Measurements from ENCODE around the gene CNNM3. TPM values are rescaled to one million over a fixed set of nuclear protein-coding genes. Genes with fewer than 3 reads are reported as not detected.
"Not testable (repeated sequence)": the region's sequence is repeated elsewhere in the genome, so short reads cannot be mapped to it uniquely, and the experiment has no call there.

CNNM3 gene
- total and polyA plus RNA-seq, 4 donors = 7.2 to 31.4 (median 14.6) TPM

DNA sequence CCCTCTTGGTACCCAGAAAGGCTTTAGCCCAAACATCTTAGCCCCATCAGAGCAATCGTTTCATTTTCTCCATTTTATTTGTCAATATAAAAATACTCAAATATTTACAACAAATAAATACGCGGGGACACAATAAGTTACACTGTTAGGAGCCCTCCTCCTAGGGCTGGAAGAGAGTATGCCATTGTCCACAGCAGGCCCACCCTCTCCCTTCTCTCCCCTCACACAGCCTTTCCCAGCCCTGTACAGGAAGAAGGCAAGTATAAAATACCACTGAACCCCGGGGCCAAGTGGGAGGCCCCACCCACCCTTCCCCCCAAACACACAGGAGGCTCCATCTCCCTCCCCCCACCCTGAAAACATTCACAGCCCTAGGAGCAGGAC lies 43.6 kb downstream of the CNNM3 start:
- peaks cover 0 to 29% (median 4%) of the 10 kb centered on the region in 5 donors for H3K4me1 ChIP-seq (ENCODE audit: control insufficient read depth in 5 of 5, insufficient read depth in 5 of 5, low read length in 5 of 5)
- DNase-seq (no peak), ATAC-seq (ENCODE audit: insufficient read depth, low FRiP score) (no peak)
- H3K4me3 ChIP-seq = no peak overlapping the region
- no peak overlapping the region for H3K9ac ChIP-seq (ENCODE audit: insufficient read depth in 1 of 2, low read length in 2 of 2)
- peaks cover 0 to 37% (median 25%) of the 10 kb centered on the region in 4 donors for H3K36me3 ChIP-seq (ENCODE audit: control insufficient read depth in 4 of 4, insufficient read depth in 4 of 4, low read length in 4 of 4)
- no peaks in the 10 kb centered on the region for H3K27me3 ChIP-seq (ENCODE audit: control insufficient read depth in 3 of 3, insufficient read depth in 3 of 3, low read length in 2 of 3)
- TF ChIP-seq, protein P1, sequence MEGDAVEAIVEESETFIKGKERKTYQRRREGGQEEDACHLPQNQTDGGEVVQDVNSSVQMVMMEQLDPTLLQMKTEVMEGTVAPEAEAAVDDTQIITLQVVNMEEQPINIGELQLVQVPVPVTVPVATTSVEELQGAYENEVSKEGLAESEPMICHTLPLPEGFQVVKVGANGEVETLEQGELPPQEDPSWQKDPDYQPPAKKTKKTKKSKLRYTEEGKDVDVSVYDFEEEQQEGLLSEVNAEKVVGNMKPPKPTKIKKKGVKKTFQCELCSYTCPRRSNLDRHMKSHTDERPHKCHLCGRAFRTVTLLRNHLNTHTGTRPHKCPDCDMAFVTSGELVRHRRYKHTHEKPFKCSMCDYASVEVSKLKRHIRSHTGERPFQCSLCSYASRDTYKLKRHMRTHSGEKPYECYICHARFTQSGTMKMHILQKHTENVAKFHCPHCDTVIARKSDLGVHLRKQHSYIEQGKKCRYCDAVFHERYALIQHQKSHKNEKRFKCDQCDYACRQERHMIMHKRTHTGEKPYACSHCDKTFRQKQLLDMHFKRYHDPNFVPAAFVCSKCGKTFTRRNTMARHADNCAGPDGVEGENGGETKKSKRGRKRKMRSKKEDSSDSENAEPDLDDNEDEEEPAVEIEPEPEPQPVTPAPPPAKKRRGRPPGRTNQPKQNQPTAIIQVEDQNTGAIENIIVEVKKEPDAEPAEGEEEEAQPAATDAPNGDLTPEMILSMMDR (IDR thresholded peaks at IDR 0.05; ENCODE audit: control extremely low read depth, extremely low read depth) = no peak
- 43 to 61% methylated on average over 4 of the region's 4 CpGs for WGBS, 2 donors
- H3K9me3 ChIP-seq (ENCODE audit: control insufficient read depth in 4 of 4, insufficient read depth in 3 of 4, low read length in 3 of 4) = no peaks in the 10 kb centered on the region
- peak overlapping the region in 1 of 2 donors; percentile 30 for H3K27ac ChIP-seq (ENCODE audit: low read depth in 1 of 2, low read length in 1 of 2)

DNA sequence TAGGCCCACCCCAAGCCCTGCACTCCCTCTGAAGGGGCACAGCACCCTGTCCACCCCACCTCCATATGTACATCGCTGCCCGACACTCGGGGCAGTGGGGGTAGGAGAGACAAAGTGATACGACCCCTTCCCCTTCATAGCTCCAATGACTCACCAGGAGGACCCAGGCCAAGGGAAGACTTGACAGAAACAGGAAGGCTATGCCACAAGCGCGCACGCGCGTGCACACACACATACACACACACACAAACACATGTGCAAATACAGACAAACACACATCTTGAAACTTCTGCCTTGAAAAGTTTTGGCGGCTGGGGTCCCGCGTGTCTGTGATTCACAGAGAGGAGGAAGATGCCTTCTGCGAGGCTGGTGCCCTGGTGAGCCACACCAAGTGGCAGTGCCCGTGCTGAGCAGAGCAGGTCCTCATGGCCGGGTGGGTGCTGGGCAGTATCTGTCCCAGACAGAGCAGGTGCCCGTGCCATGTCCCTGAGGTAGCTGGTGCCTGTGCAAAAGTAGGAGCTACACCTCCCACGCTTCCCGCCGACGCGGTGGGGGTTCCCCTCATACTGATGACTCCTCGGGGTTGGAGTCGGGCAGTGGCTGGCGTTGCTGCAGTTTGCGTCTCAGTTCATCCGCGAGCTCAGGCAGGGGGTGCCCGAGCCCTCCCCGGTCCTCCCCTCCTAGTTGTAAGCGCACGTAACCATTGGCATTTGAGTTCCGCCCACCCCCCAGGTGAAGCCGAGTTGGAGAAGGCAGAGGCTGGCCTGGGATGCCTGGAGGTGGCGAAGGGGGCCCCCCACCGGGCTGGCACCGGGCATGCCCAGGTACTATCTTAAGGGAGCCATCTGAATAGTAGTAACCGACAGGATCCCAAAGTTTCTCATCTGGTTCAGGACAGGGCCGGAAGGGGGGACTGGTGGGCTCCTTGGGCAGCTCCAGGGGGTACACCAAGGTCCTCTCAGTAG lies 44.3 kb downstream of the CNNM3 start:
- ATAC-seq (ENCODE audit: insufficient read depth, low FRiP score) (no peak), DNase-seq (no peak)
- peaks cover 0 to 44% (median 29%) of the 10 kb centered on the region in 4 donors for H3K36me3 ChIP-seq (ENCODE audit: control insufficient read depth in 4 of 4, insufficient read depth in 4 of 4, low read length in 4 of 4)
- WGBS, 2 donors = 76 to 81% methylated on average over 38 of the region's 38 CpGs
- peaks cover 0 to 29% (median 4%) of the 10 kb centered on the region in 5 donors for H3K4me1 ChIP-seq (ENCODE audit: control insufficient read depth in 5 of 5, insufficient read depth in 5 of 5, low read length in 5 of 5)
- no peaks in the 10 kb centered on the region for H3K9me3 ChIP-seq (ENCODE audit: control insufficient read depth in 4 of 4, insufficient read depth in 3 of 4, low read length in 3 of 4)
- TF ChIP-seq, protein P1 (IDR thresholded peaks at IDR 0.05; ENCODE audit: control extremely low read depth, extremely low read depth) = no peak
- peak overlapping the region in 1 of 2 donors; percentile 44 for H3K27ac ChIP-seq (ENCODE audit: low read depth in 1 of 2, low read length in 1 of 2)
- no peak overlapping the region for H3K9ac ChIP-seq (ENCODE audit: insufficient read depth in 1 of 2, low read length in 2 of 2)
- no peaks in the 10 kb centered on the region for H3K27me3 ChIP-seq (ENCODE audit: control insufficient read depth in 3 of 3, insufficient read depth in 3 of 3, low read length in 2 of 3)
- H3K4me3 ChIP-seq = no peak overlapping the region

DNA sequence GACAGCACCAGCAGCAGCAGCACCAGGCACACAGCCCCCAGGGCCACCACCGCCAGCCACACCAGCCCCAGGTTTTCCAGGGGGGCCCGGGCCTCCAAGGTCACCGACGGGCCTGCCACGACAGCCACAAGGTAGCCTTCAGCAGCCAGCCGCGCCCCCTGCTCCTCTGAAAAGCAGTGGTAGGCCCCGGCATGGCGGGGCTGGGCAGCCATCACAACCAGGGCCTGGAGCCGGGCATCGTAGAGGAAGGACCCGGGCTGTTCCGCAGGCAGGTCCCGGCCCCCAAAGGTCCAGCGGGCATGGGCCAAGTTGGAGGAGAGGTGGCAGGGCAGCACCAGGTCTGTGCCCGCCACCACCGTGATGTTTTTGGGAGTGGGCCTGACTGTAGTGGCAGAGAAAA lies 45.0 kb downstream of the CNNM3 start:
- Histone ChIP-seq H3K27me3 (ENCODE audit: control insufficient read depth in 3 of 3, insufficient read depth in 3 of 3, low read length in 2 of 3) (no peaks in the 10 kb centered on the region), H3K27ac (ENCODE audit: low read depth in 1 of 2, low read length in 1 of 2) (no peak overlapping the region), H3K4me3 (no peak overlapping the region), H3K9ac (ENCODE audit: insufficient read depth in 1 of 2, low read length in 2 of 2) (no peak overlapping the region), H3K9me3 (ENCODE audit: control insufficient read depth in 4 of 4, insufficient read depth in 3 of 4, low read length in 3 of 4) (no peaks in the 10 kb centered on the region), H3K4me1 (ENCODE audit: control insufficient read depth in 5 of 5, insufficient read depth in 5 of 5, low read length in 5 of 5) (peaks cover 0 to 29% (median 4%) of the 10 kb centered on the region in 5 donors), H3K36me3 (ENCODE audit: control insufficient read depth in 4 of 4, insufficient read depth in 4 of 4, low read length in 4 of 4) (peaks cover 0 to 51% (median 36%) of the 10 kb centered on the region in 4 donors)
- ATAC-seq (ENCODE audit: insufficient read depth, low FRiP score) (no peak), DNase-seq (no peak)
- WGBS, 2 donors = 94 to 97% methylated on average over 17 of the region's 17 CpGs
- TF ChIP-seq, protein P1 (IDR thresholded peaks at IDR 0.05; ENCODE audit: control extremely low read depth, extremely low read depth) = no peak

DNA sequence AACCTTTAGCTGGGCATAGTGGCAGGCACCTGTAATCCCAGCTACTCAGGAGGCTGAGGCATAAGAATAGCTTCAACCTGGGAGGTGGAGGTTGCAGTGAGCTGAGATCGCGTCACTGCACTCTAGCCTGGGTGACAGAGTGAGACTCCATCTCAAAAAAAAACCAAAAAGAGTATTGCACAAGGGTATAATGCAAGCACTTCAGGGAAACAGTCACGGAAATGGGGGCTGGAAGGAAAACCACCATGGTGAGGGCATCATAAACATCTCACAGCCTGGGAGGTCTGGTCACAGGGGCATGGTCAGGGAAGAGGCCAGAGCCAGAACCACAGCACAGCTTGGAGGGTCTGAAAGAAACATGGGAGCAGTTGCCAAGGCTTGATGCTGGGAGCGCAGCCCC lies 47.0 kb downstream of the CNNM3 start:
- not testable (repeated sequence) for ATAC-seq (ENCODE audit: insufficient read depth, low FRiP score); H3K9me3 ChIP-seq (ENCODE audit: control insufficient read depth in 4 of 4, insufficient read depth in 3 of 4, low read length in 3 of 4); DNase-seq; H3K4me3 ChIP-seq; H3K27ac ChIP-seq (ENCODE audit: low read depth in 1 of 2, low read length in 1 of 2); H3K9ac ChIP-seq (ENCODE audit: insufficient read depth in 1 of 2, low read length in 2 of 2); H3K27me3 ChIP-seq (ENCODE audit: control insufficient read depth in 3 of 3, insufficient read depth in 3 of 3, low read length in 2 of 3)
- WGBS, 2 donors = 48 to 73% methylated on average over 4 of the region's 4 CpGs
- Histone ChIP-seq H3K36me3 (ENCODE audit: control insufficient read depth in 4 of 4, insufficient read depth in 4 of 4, low read length in 4 of 4) (peaks cover 0 to 56% (median 46%) of the 10 kb centered on the region in 4 donors), H3K4me1 (ENCODE audit: control insufficient read depth in 5 of 5, insufficient read depth in 5 of 5, low read length in 5 of 5) (peaks cover 0 to 32% (median 11%) of the 10 kb centered on the region in 5 donors)

All from lung (tissue), 12 donors.